SK-N-MC (cell line): ENCODE measurements around the gene IL13.

Experiments
- DNase-seq: peaks from one replicate; pipeline ENCODE4 v3.0.0-alpha.2; 2011; ENCODE audit warnings: low read depth, low spot score
- H3K27ac ChIP-seq: fragments of 200-600 bp; sonication (generic); 2 replicates; pipeline ENCODE4 v1.5.1; 2016; ENCODE audit warnings: mixed run types
- H3K36me3 ChIP-seq: fragments of 200-600 bp; sonication (generic); 2 replicates; pipeline ENCODE4 v1.6.1; 2017; ENCODE audit warnings: antibody characterized with exemption, low read length, mixed read lengths; ENCODE audit not compliant: insufficient read depth
- H3K4me3 ChIP-seq: fragments of 200-600 bp; sonication (generic); 2 replicates; pipeline ENCODE4 v1.5.1; 2016
- H3K9ac ChIP-seq: fragments of 200-600 bp; sonication (generic); 2 replicates; pipeline ENCODE4 v1.8.0; 2017; ENCODE audit warnings: mixed run types, mixed read lengths; ENCODE audit not compliant: insufficient read length
- H3K9me3 ChIP-seq: fragments of 200-600 bp; sonication (generic); 2 replicates; pipeline ENCODE4 v1.6.1; 2017; ENCODE audit warnings: low read depth, mild to moderate bottlenecking, antibody characterized with exemption, low read length, moderate library complexity, mixed read lengths
- EZH2 ChIP-seq: fragments of 200-600 bp; sonication (generic); IDR thresholded peaks from one replicate; pipeline ENCODE4 v1.6.1; 2017; ENCODE audit warnings: antibody characterized with exemption
- FOXP2 ChIP-seq: optimal IDR thresholded peaks from 2 replicates; pipeline ENCODE3; 2011; ENCODE audit warnings: mild to moderate bottlenecking, moderate library complexity; ENCODE audit not compliant: insufficient read depth; ENCODE audit errors: extremely low read length, control extremely low read depth
- POLR2AphosphoS5 ChIP-seq: IDR thresholded peaks from 2 replicates; pipeline ENCODE4 v1.6.1; 2012; ENCODE audit warnings: mild to moderate bottlenecking, low read depth, low read length, borderline replicate concordance

IL13 gene

DNA sequence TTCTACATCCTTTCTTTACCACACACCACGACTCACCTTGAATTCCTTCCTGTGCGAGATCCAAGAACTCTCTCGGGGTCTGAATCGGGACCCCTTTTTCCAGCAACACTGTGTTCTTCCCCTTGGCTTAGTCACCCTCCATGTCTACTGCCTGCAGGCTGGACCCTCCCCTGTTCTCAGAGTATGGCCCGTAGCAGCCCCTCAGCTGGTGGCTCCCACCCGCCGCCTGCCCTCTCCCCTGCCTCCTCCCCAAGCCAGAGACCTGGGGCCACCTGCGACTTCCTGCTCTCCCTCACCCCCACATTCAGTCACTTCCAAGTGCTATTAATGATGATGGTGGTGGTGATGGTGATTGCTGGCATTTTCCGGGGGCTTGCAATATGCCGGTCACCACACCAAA, 9.3 kb downstream of the IL13 start:
- TF ChIP-seq FOXP2 (no peak), EZH2 (no peak), POLR2AphosphoS5 (no peak)
- Histone ChIP-seq H3K36me3 (no peaks in the 10 kb centered on the region), H3K9ac (no peak overlapping the region), H3K4me3 (no peak overlapping the region), H3K9me3 (no peaks in the 10 kb centered on the region), H3K27ac (no peak overlapping the region)
- no peak for DNase-seq

DNA sequence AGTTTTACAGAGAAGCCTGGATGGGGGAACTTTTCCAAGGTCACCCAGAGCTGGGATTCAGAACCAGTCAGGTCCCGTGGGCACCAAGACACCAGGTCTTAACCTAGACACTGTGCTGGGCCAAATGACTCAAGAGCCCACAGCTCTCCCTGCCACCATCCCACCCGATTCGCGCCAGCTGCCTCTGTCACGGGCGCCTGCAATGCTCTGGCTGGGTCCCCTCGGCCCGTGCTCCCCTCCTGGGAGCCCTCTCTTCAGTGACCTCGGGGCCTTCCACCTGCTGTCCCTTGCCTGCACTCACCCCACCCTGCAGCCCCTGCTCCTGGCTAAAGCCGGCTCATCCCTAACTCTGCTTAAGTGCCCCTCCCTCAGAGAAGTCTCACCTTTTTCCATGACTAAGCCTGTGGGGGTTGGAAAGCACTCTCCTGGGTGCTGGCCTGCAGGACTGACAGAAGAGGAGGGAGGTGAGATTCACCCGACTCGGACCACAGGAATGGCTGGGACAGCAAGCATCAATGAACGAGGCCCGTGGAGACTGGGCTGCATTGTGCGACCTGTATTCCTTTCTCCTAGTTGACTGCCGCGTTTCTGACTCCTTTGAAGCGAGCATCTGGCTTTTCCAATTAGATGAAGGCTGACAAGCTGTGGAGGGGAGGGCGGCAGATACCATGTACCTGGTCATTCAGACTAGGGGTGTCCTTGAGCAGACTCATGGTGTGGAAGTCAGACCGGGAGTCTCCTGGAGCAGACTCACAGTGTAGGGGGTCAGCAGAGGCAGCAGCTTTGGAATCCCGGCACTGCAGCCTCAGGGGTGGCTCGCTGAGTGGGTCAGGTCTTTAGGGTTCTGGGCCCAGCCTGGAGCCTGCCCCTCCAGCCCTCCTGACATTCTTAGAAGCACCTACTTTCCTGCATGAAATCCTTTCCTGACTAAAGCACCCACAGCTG, 10.1 kb downstream of the IL13 start:
- H3K27ac ChIP-seq = no peak overlapping the region
- no peak for DNase-seq
- no peak overlapping the region for H3K4me3 ChIP-seq
- no peak overlapping the region for H3K9ac ChIP-seq
- no peaks in the 10 kb centered on the region for H3K36me3 ChIP-seq
- H3K9me3 ChIP-seq = no peaks in the 10 kb centered on the region
- TF ChIP-seq FOXP2 (no peak), EZH2 (no peak), POLR2AphosphoS5 (no peak)

DNA sequence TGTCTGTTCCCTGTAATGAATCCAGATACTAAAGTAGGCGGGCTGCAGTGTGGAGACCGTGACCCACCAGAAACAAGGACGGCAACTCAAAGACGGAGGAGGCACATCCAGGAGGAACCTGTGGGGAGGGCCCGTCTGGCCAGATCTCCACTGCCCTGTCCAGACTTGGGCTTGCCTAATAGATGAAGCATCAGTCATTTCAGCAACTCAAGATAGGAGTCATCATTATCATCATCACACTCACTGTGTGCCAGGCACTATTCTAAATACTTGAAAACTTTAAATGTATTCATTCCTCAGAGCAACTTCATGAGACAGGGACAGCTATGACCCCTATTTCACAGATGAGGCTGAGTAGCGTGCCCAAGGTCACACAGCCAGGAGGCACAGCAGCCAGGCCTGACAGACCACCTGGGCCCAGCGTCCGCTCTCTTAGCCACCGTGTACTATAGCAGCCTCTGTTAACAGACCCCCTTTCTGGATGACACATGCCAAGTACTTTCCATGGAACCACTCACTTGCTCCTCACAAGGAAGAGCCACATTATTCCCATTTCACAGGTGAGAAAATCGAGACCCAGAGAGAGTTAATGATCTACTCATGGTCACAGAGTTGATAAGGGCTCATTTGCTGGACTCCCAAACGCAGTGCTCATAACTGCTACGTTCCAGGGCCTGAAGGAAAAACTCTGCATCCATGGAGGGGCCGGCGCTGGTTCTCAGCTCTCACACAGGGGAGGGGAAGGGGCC, 10.9 kb downstream of the IL13 start:
- no peaks in the 10 kb centered on the region for H3K36me3 ChIP-seq
- H3K9ac ChIP-seq = no peak overlapping the region
- TF ChIP-seq FOXP2 (no peak), EZH2 (no peak), POLR2AphosphoS5 (no peak)
- no peak overlapping the region for H3K27ac ChIP-seq
- H3K9me3 ChIP-seq = no peaks in the 10 kb centered on the region
- no peak overlapping the region for H3K4me3 ChIP-seq
- DNase-seq = no peak

DNA sequence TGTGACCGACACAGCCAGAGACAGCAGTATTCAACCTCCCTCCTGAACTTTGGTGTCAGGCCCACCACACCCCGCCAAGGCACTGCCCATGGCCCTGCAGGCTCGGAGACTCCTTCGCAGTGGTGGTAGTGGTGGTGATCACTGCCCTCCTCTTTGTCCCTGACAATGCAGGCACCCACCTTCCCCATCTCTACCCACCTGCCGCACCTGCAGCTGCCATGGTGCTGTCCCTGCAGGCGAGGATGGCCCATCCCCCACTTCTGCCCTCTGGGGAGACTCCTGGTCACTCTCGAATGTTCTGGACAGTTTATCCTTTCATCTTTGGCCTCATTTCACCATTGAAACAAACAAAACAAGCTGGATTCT, 11.5 kb downstream of the IL13 start:
- Histone ChIP-seq H3K9ac (no peak overlapping the region), H3K36me3 (no peaks in the 10 kb centered on the region), H3K4me3 (no peak overlapping the region), H3K9me3 (no peaks in the 10 kb centered on the region), H3K27ac (no peak overlapping the region)
- TF ChIP-seq POLR2AphosphoS5 = no peak
- TF ChIP-seq FOXP2 = no peak
- no peak for TF ChIP-seq EZH2
- no peak for DNase-seq

DNA sequence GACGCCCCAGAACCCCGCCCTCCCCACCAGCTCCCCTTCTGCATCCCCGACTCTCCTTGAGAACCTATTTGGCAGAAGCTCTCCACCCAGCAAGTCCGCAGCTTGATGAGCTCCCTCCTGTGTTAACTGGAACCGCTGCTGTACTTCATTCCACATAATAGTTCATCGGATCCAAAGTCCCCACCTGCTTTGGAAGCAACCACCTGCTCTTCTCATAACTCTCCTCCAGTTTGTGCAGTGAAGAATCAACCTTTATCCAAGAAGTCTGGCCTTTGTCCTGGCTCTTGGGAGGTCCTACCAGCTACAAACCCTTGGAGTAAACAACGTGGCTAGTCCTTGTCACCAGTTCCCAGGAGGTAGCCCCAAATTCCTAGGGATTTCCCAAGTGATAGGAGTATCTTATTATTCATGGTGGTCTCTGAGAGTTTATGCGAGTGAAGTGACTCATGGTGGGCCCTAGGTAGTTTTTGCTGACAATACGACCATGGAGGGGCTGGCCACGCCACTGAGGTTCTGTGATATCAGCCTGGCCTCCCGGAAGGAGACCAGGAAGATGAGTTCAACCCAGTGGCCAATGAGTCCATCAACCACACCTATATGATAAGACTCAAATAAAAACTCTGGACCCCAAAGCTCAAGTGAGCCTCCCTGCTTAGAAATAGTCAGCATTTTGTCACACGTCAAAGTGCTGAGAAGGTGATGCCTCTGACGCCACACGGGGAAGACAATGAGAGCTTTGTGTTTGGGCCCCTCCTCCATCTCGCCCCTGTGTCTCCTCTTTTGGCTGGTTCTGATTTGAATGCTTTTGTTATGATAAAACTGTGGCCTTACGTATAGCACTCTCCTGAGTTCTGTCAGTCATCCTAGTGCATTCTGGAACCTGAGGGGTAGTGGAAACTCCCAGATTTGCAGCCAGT, 12.3 kb downstream of the IL13 start:
- DNase-seq = no peak
- no peak for TF ChIP-seq FOXP2
- no peak for TF ChIP-seq POLR2AphosphoS5
- no peak for TF ChIP-seq EZH2
- Histone ChIP-seq H3K4me3 (no peak overlapping the region), H3K9me3 (no peaks in the 10 kb centered on the region), H3K9ac (no peak overlapping the region), H3K27ac (no peak overlapping the region), H3K36me3 (no peaks in the 10 kb centered on the region)

DNA sequence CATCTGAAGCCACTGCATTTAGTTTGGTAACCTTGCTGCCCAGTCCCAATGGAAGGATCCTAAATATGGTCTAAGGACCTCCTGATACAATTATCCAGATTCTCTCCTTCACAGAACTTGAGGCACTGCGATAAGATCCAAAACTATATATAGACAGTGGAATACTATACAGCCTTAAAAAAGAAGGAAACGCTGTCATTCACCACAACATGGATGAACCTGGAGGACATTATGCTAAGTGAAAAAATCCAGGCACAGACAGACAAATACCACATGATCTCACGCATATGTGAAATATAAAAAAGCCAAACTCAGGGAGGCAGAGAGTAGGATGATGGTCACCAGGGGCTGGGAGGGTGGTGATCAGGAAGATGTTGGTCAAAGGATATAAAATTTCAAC, 13.0 kb downstream of the IL13 start:
- no peaks in the 10 kb centered on the region for H3K36me3 ChIP-seq
- TF ChIP-seq EZH2 = no peak
- TF ChIP-seq POLR2AphosphoS5 = no peak
- no peak for TF ChIP-seq FOXP2
- no peak overlapping the region for H3K27ac ChIP-seq
- no peak overlapping the region for H3K9ac ChIP-seq
- H3K9me3 ChIP-seq = no peaks in the 10 kb centered on the region
- no peak for DNase-seq
- no peak overlapping the region for H3K4me3 ChIP-seq

DNA sequence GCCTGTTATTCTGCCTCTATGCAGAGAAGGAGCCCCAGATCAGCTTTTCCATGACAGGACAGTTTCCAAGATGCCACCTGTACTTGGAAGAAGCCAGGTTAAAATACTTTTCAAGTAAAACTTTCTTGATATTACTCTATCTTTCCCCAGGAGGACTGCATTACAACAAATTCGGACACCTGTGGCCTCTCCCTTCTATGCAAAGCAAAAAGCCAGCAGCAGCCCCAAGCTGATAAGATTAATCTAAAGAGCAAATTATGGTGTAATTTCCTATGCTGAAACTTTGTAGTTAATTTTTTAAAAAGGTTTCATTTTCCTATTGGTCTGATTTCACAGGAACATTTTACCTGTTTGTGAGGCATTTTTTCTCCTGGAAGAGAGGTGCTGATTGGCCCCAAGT, 15.5 kb downstream of the IL13 start:
- H3K4me3 ChIP-seq = no peak overlapping the region
- no peak overlapping the region for H3K27ac ChIP-seq
- no peaks in the 10 kb centered on the region for H3K36me3 ChIP-seq
- DNase-seq = no peak
- no peak for TF ChIP-seq FOXP2
- TF ChIP-seq EZH2 = no peak
- no peak for TF ChIP-seq POLR2AphosphoS5
- no peaks in the 10 kb centered on the region for H3K9me3 ChIP-seq
- no peak overlapping the region for H3K9ac ChIP-seq
